Mucosa of rectum (tissue), 2 donors: ENCODE measurements around the gene KLHL6.
"Not testable (repeated sequence)": the region's sequence is repeated elsewhere in the genome, so short reads cannot be mapped to it uniquely, and the experiment has no call there.

Experiments
- H3K27ac ChIP-seq, 2 donors: one replicate each; pipeline ENCODE4 v1.7.0; 2013; ENCODE audit warnings: inconsistent platforms in 2 of 2, low read depth in 2 of 2, low read length in 2 of 2
- H3K27me3 ChIP-seq, 2 donors: one replicate each; pipeline ENCODE4 v1.7.0; 2013; ENCODE audit warnings: low read length in 2 of 2; ENCODE audit not compliant: control insufficient read depth in 2 of 2, insufficient read depth in 2 of 2
- H3K36me3 ChIP-seq, 2 donors: one replicate each; pipeline ENCODE4 v1.7.0; 2013; ENCODE audit warnings: low read length in 2 of 2; ENCODE audit not compliant: control insufficient read depth in 2 of 2, insufficient read depth in 2 of 2
- H3K4me1 ChIP-seq, 2 donors: one replicate each; pipeline ENCODE4 v1.7.0; 2013; ENCODE audit warnings: low read length in 2 of 2, mild to moderate bottlenecking in 1 of 2; ENCODE audit not compliant: control insufficient read depth in 2 of 2, insufficient read depth in 2 of 2
- H3K4me3 ChIP-seq, 2 donors: one replicate each; pipeline ENCODE4 v1.7.0; 2013; ENCODE audit warnings: low read length in 2 of 2
- H3K9ac ChIP-seq, 2 donors: one replicate each; pipeline ENCODE4 v1.7.0; 2013; ENCODE audit warnings: low read length in 2 of 2, low read depth in 1 of 2, mild to moderate bottlenecking in 1 of 2
- H3K9me3 ChIP-seq, 2 donors: one replicate each; pipeline ENCODE4 v1.7.0; 2013; ENCODE audit warnings: low read length in 2 of 2; ENCODE audit not compliant: control insufficient read depth in 2 of 2
- donor health status: healthy.
- donor health status: Normal muscosa, but diverticular disease.

The KLHL6 gene

DNA sequence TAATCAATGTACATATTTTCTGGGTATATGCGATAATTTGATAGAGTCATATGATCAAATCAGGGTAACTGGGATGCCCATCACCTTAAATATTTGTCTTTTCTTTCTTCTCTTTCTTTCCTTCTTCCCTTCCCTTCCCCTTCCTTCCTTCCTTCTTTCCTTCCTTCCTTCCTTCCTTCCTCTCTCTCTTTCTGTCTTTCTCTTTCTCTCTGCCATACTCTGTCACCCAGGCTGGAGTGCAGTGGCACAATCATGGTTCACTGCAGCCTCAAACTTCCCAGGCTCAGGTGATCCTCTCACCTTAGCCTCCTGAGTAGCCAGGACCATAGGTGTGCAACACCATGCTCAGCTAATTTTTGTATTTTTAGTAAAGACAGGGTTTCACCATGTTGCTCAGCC, 79.7 kb downstream of the KLHL6 start:
- H3K4me3 ChIP-seq, H3K9ac ChIP-seq, H3K9me3 ChIP-seq, H3K27me3 ChIP-seq, H3K27ac ChIP-seq, H3K36me3 ChIP-seq, H3K4me1 ChIP-seq: not testable (repeated sequence)

DNA sequence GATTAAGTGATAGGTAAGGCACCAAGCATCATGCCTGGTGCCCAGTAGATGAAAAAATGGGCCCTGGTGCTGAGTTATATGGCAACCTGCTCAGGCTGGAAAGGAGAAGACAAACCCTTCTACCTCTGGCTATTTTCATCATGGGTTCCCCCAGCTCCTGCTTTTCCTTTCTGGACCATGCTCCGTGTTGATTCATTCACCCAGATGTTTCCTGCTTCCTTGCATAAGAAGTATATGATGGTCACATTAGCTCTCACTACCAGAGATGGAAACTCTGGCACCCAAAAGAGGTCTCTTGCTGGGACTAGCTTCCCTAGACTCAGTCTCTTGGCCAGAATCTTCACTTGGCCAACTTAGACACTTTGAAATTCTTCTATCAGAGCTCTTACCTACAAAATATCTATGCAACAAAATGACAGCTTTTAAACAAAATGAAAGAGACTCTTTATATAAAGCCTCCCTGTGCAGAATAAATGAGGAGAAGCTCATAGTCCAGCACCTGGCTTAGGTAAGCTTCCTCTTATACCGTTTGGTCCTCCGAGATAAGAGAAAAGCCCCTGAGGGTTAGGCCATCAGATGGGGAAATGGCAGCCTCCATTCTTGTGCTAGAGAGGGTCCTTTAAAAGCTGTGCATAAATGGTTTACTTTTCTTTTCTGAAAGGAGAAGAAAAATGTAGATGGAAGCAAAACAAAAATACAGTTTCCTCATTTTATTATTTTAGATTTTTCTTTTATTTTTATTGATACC, 80.3 kb downstream of the KLHL6 start:
- no peaks in the 10 kb centered on the region for H3K27me3 ChIP-seq
- peaks cover 0 to 4% of the 10 kb centered on the region in 2 donors for H3K4me1 ChIP-seq
- H3K9me3 ChIP-seq, result no peaks in the 10 kb centered on the region
- no peak overlapping the region for H3K27ac ChIP-seq
- H3K9ac ChIP-seq, result no peak overlapping the region
- no peaks in the 10 kb centered on the region for H3K36me3 ChIP-seq
- H3K4me3 ChIP-seq, result no peak overlapping the region

DNA sequence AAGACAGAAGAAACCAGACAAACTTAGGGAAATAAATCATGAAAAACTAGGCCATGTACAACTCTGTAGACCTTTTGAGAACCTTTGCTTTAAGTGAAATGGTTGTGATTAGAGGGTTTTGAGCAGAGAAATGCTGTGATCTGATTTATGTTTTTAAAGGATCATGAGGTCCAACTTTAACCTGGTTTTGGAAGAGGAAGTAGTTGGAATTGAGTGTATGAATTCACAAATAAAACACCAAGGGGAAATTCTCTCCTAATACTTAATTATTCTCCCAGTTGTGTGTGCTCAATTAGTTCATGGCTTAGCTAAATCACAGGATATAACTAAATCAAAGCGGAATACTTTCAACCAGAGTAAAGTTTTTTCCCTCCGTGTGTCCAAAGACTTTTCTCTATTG, 81.5 kb downstream of the KLHL6 start:
- H3K4me1 ChIP-seq, result peaks cover 0 to 2% of the 10 kb centered on the region in 2 donors
- H3K9me3 ChIP-seq, result no peaks in the 10 kb centered on the region
- no peak overlapping the region for H3K9ac ChIP-seq
- no peak overlapping the region for H3K4me3 ChIP-seq
- H3K36me3 ChIP-seq, result no peaks in the 10 kb centered on the region
- H3K27ac ChIP-seq, result no peak overlapping the region
- no peaks in the 10 kb centered on the region for H3K27me3 ChIP-seq

DNA sequence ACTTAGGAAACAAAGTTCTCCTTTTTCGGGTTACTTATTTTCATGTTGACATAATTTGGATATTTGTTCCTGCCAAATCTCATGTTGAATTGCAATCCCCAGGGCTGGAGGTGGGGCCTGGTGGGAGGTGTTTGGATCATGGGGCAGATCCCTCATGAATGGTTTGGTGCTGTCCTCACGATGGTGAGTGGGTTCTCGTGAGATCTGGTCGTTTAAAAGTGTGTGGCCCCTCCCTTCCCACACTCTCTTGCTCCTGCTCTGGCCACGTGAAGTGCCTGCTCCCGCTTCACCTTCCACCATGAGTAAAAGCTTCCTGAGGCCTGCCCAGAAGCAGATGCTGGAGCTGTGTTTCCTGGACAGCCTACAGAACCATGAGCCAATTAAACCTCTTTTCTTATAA, 83.4 kb downstream of the KLHL6 start:
- Histone ChIP-seq H3K9ac (no peak overlapping the region), H3K4me1 (peaks cover 0 to 2% of the 10 kb centered on the region in 2 donors), H3K4me3 (no peak overlapping the region), H3K27ac (no peak overlapping the region), H3K36me3 (no peaks in the 10 kb centered on the region), H3K9me3 (no peaks in the 10 kb centered on the region), H3K27me3 (no peaks in the 10 kb centered on the region)

DNA sequence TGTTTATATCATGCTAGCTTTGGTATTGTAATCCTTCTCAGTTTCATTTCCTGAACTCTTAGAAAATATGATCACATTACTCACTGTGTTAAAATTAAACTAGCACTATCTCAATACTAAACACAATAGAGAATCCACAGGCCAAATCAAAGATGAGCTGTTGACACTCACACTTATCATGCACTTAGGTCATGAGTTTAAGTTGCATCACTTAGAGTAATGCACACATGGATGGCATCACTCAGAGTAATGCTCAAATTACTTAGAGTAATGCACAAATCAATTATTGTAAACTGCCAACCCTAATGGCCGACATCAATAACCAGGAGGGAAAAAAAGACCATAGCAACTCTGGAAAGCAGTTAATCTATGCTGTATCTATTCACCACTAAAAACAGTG, 87.1 kb downstream of the KLHL6 start:
- H3K9ac ChIP-seq, result no peak overlapping the region
- no peaks in the 10 kb centered on the region for H3K36me3 ChIP-seq
- no peak overlapping the region for H3K27ac ChIP-seq
- no peaks in the 10 kb centered on the region for H3K27me3 ChIP-seq
- peaks cover 0 to 2% of the 10 kb centered on the region in 2 donors for H3K4me1 ChIP-seq
- H3K4me3 ChIP-seq, result no peak overlapping the region
- H3K9me3 ChIP-seq, result no peaks in the 10 kb centered on the region

DNA sequence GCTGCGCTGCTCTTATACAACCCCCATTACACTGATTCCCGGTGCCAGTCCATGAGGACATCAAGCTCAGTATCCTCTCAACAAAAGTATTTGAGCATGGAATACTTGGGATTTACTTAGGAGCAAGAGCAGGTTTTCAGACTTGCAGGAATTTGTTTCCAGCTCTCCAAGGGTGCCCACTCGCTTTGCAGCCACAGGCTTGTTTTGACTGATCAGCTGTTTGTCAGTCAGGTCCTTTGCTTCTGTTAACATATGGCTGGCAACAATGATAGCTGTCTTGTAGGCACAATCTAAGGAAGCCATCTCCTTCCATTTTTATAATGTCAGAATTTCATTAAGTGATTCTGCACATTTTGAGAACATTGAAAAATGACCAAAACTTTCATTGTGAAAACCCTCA, 88.9 kb downstream of the KLHL6 start:
- no peak overlapping the region for H3K9ac ChIP-seq
- no peak overlapping the region for H3K27ac ChIP-seq
- H3K4me1 ChIP-seq, result peaks cover 0 to 2% of the 10 kb centered on the region in 2 donors
- H3K4me3 ChIP-seq, result no peak overlapping the region
- H3K36me3 ChIP-seq, result no peaks in the 10 kb centered on the region
- no peaks in the 10 kb centered on the region for H3K9me3 ChIP-seq
- no peaks in the 10 kb centered on the region for H3K27me3 ChIP-seq

DNA sequence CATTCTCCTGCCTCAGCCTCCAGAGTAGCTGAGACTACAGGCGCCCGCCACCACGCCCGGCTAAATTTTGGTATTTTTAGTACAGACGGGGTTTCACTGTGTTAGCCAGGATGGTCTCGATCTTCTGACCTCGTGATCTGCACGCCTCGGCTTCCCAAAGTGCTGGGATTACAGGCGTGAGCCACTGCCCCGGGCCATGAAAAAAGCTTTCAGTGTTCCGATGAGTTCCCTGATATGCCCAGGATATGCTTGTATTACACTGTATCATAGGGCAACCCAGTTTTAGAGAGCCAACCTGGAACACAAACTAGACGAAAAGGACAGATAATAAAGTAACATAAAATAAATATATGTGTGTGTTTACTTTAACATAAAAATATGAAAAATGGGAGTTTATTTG, 89.8 kb downstream of the KLHL6 start:
- H3K4me3 ChIP-seq, H3K9ac ChIP-seq, H3K36me3 ChIP-seq, H3K27me3 ChIP-seq, H3K9me3 ChIP-seq, H3K4me1 ChIP-seq, H3K27ac ChIP-seq: not testable (repeated sequence)

DNA sequence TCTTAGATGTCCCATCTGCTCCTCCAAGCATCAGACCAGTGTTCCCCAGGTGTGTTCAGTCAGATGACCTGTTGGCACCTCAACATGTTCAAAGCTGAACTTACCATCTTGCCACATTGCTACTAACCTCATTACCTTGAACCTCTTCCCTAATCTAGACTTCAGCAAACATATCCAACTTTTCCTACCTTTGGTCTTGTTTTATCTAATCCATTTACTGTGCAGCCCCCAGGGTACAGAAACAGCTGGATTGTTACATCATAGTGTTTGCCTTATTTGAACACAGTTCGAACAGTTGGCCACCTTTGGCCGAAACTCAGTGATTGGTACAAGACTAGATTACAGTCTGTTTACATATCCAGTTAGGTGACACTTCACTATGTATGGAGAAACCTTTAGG, 91.0 kb downstream of the KLHL6 start:
- H3K36me3 ChIP-seq, result no peaks in the 10 kb centered on the region
- H3K27me3 ChIP-seq, result no peaks in the 10 kb centered on the region
- H3K27ac ChIP-seq, result no peak overlapping the region
- H3K4me3 ChIP-seq, result no peak overlapping the region
- peaks cover 0 to 2% of the 10 kb centered on the region in 2 donors for H3K4me1 ChIP-seq
- no peak overlapping the region for H3K9ac ChIP-seq
- no peaks in the 10 kb centered on the region for H3K9me3 ChIP-seq

DNA sequence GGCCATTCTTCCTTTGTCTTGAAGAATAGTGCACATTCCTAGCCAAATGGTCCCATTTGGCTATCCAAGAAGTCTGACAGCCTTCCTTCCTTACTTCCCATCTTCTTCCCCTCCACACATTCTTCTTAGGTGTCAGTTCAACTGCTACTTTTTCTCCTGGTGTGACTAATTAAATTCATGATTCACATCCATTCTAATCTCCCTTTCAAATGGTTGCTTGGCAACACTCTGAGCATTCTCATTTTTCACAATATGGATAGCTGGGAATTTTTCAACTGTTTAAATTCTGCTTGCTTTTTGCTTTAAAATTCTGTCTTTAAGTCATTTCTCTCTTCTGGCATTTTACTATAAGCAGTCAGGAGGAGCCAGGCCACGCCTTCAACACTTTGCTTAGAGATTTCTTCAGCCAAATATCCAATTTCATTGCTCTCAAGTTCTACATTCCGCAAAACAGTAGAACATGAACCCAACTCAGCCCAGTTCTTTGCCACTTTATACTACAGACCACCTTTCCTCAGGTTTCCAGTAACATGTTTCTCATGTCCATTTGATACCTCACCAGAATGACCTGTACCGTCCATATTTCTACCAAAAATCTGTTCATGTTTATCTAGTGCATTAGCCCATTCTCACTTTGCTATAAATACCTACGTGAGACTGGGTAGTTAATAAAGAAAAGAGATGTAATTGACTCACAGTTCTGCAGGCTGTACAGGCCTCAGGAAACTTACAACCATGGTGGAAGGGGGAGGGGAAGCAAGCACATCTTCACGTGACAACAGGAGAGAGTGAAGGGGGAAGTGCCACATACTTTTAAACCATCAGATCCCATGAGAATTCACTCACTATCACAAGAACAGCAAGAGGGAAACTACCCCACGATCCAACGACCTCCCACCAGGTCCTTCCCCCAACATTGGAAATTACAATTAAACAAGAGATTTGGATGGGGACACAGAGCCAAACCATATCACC, 95.1 kb downstream of the KLHL6 start:
- Histone ChIP-seq H3K9ac (no peak overlapping the region), H3K4me1 (no peaks in the 10 kb centered on the region), H3K27me3 (no peaks in the 10 kb centered on the region), H3K9me3 (no peaks in the 10 kb centered on the region), H3K27ac (no peak overlapping the region), H3K4me3 (no peak overlapping the region), H3K36me3 (no peaks in the 10 kb centered on the region)

DNA sequence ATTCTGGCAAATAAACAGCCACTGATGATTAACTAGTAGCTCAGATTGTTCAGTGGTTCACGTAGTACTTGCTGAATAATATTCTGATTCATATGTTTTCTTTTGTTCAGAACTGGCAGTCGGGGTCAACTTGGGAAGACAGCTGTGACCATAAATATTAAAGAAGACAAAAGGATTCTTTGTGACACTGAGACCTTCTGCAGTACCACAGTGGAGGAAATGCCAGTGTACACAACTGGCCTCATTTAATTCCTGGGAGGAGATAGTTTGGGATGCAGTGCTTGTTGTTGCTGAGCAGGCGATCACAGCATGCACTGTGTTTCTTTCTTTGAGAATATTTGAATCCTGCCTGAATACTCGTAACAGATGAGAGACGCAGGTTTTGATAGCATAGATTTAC, 100.4 kb downstream of the KLHL6 start:
- Histone ChIP-seq H3K4me1 (no peaks in the 10 kb centered on the region), H3K36me3 (peaks cover 0 to 3% of the 10 kb centered on the region in 2 donors), H3K27ac (no peak overlapping the region), H3K27me3 (no peaks in the 10 kb centered on the region), H3K9ac (no peak overlapping the region), H3K9me3 (no peaks in the 10 kb centered on the region), H3K4me3 (no peak overlapping the region)
